Kidney (tissue), 14 donors: ENCODE measurements around the gene ZNF488. TPM values are rescaled to one million over a fixed set of nuclear protein-coding genes. Genes with fewer than 3 reads are reported as not detected.
A peak's percentile ranks its signal among the peaks of the same experiment; 100 is the strongest.

Source experiments
- DNase-seq, 5 donors: peaks; one replicate each; pipeline ENCODE4 v3.0.0-alpha.2; 2013 to 2020
- FAIRE-seq: peaks from 2 replicates; lab custom pipeline; 2012; peaks lifted over from hg19 to GRCh38; lab: Jason Lieb, UNC
- H3K27ac ChIP-seq, 2 donors: one replicate each; pipeline ENCODE4 v1.7.0; 2013; ENCODE audit warnings: low read depth in 2 of 2, low read length in 2 of 2, inconsistent platforms in 1 of 2
- H3K27me3 ChIP-seq: one replicate; pipeline ENCODE4 v1.7.1; 2013; ENCODE audit warnings: low read length, inconsistent platforms; ENCODE audit not compliant: control insufficient read depth, insufficient read depth
- H3K36me3 ChIP-seq, 3 donors: one replicate each; pipeline versions ENCODE4 v1.7.0 to v1.7.1; 2013; ENCODE audit warnings: low read length in 3 of 3, control low read depth in 1 of 3, inconsistent platforms in 1 of 3; ENCODE audit not compliant: insufficient read depth in 3 of 3, control insufficient read depth in 2 of 3
- H3K4me1 ChIP-seq, 3 donors: one replicate each; pipeline versions ENCODE4 v1.7.0 to v1.7.1; 2013; ENCODE audit warnings: low read length in 3 of 3, inconsistent platforms in 1 of 3, low read depth in 1 of 3; ENCODE audit not compliant: control insufficient read depth in 2 of 3, insufficient read depth in 2 of 3
- H3K4me3 ChIP-seq, 3 donors: one replicate each; pipeline versions ENCODE4 v1.7.0 to v1.8.1; 2013; ENCODE audit warnings: low read length in 3 of 3, control low read depth in 1 of 3, inconsistent platforms in 1 of 3
- H3K9ac ChIP-seq, 3 donors: one replicate each; pipeline versions ENCODE4 v1.7.0 to v1.7.1; 2013; ENCODE audit warnings: low read length in 3 of 3, control low read depth in 1 of 3, inconsistent platforms in 1 of 3
- H3K9me3 ChIP-seq, 3 donors: one replicate each; pipeline versions ENCODE4 v1.7.0 to v1.7.1; 2013; ENCODE audit warnings: low read length in 3 of 3, control low read depth in 1 of 3, inconsistent platforms in 1 of 3; ENCODE audit not compliant: control insufficient read depth in 2 of 3, insufficient read depth in 1 of 3
- intact Hi-C: fragments of 100-400 bp; cut with DNase I; formaldehyde crosslinking; loops from one replicate; pipeline ENCODE4 v1.11.1; 2022
- polyA plus RNA-seq: library from polyadenylated mRNA; stranded (reverse); fragments of 350-450 nt; fragmentation: Illumina TruSeq; extraction: RNeasy Lipid Tissue Mini Kit (QIAGEN cat#74804); gene quantifications from one replicate; pipeline ENCODE4 v1.2.3, GENCODE V29; 2014; ENCODE audit warnings: low read depth, low replicate concordance; ENCODE audit not compliant: insufficient read depth
- total RNA-seq: library from RNA; stranded (reverse); fragmentation: NEBNext Ultra II Directional; extraction: Animal tissue kit (Norgen Biotek cat#: 25700); gene quantifications from one replicate; pipeline ENCODE4 v1.2.1, GENCODE V29; 2021
- TF ChIP-seq, protein P1 (sequence below): IDR thresholded peaks from 3 replicates; pipeline ENCODE4 v1.5.1; 2012; ENCODE audit warnings: mild to moderate bottlenecking, moderate library complexity, borderline replicate concordance; ENCODE audit not compliant: insufficient read depth; ENCODE audit errors: extremely low read depth
- donor health status: control.
- donor health status: control.
- donor health status: control.
- donor health status: control.
- donor health status: control.
- donor health status: DM: yes; HTN: yes; CAD: no.
- donor health status: Normal renal cell carcinoma (clear cell type).

The ZNF488 gene
- total and polyA plus RNA-seq, 2 donors from 2014 or later, result 0.09 to 4.0 TPM

DNA sequence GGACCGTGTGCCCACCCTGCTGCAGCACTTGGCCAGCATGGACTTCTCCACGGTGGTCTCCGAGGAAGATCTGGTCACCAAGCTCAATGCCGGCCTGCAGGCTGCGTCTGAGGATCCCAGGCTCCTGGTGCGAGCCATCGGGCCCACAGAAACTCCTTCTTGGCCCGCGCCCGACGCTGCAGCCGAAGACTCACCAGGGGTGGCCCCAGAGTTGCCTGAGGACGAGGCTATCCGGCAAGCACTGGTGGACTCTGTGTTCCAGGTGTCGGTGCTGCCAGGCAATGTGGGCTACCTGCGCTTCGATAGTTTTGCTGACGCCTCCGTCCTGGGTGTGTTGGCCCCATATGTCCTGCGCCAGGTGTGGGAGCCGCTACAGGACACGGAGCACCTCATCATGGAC, 34.6 kb downstream of the ZNF488 start:
- no peak for FAIRE-seq
- intact Hi-C loops, result no loop called here
- no peaks in the 10 kb centered on the region for H3K9me3 ChIP-seq
- no peak overlapping the region for H3K4me3 ChIP-seq
- H3K9ac ChIP-seq, result no peak overlapping the region
- no peaks in the 10 kb centered on the region for H3K27me3 ChIP-seq
- TF ChIP-seq, protein P1, sequence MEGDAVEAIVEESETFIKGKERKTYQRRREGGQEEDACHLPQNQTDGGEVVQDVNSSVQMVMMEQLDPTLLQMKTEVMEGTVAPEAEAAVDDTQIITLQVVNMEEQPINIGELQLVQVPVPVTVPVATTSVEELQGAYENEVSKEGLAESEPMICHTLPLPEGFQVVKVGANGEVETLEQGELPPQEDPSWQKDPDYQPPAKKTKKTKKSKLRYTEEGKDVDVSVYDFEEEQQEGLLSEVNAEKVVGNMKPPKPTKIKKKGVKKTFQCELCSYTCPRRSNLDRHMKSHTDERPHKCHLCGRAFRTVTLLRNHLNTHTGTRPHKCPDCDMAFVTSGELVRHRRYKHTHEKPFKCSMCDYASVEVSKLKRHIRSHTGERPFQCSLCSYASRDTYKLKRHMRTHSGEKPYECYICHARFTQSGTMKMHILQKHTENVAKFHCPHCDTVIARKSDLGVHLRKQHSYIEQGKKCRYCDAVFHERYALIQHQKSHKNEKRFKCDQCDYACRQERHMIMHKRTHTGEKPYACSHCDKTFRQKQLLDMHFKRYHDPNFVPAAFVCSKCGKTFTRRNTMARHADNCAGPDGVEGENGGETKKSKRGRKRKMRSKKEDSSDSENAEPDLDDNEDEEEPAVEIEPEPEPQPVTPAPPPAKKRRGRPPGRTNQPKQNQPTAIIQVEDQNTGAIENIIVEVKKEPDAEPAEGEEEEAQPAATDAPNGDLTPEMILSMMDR, result no peak
- DNase-seq, result no peak
- no peaks in the 10 kb centered on the region for H3K36me3 ChIP-seq
- H3K27ac ChIP-seq, result no peak overlapping the region
- H3K4me1 ChIP-seq, result no peaks in the 10 kb centered on the region

DNA sequence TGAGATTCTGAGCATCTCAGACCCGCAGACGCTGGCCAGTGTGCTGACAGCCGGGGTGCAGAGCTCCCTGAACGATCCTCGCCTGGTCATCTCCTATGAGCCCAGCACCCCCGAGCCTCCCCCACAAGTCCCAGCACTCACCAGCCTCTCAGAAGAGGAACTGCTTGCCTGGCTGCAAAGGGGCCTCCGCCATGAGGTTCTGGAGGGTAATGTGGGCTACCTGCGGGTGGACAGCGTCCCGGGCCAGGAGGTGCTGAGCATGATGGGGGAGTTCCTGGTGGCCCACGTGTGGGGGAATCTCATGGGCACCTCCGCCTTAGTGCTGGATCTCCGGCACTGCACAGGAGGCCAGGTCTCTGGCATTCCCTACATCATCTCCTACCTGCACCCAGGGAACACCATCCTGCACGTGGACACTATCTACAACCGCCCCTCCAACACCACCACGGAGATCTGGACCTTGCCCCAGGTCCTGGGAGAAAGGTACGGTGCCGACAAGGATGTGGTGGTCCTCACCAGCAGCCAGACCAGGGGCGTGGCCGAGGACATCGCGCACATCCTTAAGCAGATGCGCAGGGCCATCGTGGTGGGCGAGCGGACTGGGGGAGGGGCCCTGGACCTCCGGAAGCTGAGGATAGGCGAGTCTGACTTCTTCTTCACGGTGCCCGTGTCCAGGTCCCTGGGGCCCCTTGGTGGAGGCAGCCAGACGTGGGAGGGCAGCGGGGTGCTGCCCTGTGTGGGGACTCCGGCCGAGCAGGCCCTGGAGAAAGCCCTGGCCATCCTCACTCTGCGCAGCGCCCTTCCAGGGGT, 35.2 kb downstream of the ZNF488 start:
- Histone ChIP-seq H3K27me3 (no peaks in the 10 kb centered on the region), H3K36me3 (no peaks in the 10 kb centered on the region), H3K4me3 (no peak overlapping the region), H3K9ac (no peak overlapping the region), H3K4me1 (no peaks in the 10 kb centered on the region), H3K9me3 (no peaks in the 10 kb centered on the region), H3K27ac (no peak overlapping the region)
- peak in 1 of 5 donors; percentile 67 for DNase-seq
- intact Hi-C loops, result no loop called here
- no peak for FAIRE-seq
- TF ChIP-seq, protein P1, result no peak

DNA sequence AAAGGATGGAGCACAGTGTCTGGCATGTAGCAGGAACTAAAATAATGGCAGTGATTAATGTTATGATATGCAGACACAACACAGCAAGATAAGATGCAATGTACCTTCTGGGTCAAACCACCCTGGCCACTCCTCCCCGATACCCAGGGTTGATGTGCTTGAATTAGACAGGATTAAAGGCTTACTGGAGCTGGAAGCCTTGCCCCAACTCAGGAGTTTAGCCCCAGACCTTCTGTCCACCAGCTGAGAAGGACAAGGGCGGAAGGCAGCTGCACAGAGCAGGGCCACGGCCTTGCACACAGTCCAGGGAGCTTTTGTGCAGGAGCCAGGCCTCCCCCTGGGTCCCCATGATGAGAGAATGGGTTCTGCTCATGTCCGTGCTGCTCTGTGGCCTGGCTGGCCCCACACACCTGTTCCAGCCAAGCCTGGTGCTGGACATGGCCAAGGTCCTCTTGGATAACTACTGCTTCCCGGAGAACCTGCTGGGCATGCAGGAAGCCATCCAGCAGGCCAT, 35.9 kb downstream of the ZNF488 start, which contains the start of gene RBP3:
RBP3 (plus strand) TSS at position 226 of the 514 bp plus-strand sequence; CDS start at position 348, 122 bp downstream.
- Histone ChIP-seq H3K4me1 (no peaks in the 10 kb centered on the region), H3K27ac (no peak within 1 kb of the TSS), H3K4me3 (no peak within 1 kb of the TSS), H3K36me3 (no peaks in the 10 kb centered on the region), H3K9ac (no peak within 1 kb of the TSS), H3K27me3 (no peaks in the 10 kb centered on the region), H3K9me3 (no peaks in the 10 kb centered on the region)
- DNase-seq, result peak in 1 of 5 donors; percentile 37
- intact Hi-C loops, result no loop called here
- TF ChIP-seq, protein P1, result no peak
- no peak for FAIRE-seq
